ENCODE measurements around the gene EXOC3. TPM values are rescaled to one million over a fixed set of nuclear protein-coding genes. Genes with fewer than 3 reads are reported as not detected.

The EXOC3 gene
- total RNA-seq, 1 experiment from 2014 or later = 31.3 TPM

DNA sequence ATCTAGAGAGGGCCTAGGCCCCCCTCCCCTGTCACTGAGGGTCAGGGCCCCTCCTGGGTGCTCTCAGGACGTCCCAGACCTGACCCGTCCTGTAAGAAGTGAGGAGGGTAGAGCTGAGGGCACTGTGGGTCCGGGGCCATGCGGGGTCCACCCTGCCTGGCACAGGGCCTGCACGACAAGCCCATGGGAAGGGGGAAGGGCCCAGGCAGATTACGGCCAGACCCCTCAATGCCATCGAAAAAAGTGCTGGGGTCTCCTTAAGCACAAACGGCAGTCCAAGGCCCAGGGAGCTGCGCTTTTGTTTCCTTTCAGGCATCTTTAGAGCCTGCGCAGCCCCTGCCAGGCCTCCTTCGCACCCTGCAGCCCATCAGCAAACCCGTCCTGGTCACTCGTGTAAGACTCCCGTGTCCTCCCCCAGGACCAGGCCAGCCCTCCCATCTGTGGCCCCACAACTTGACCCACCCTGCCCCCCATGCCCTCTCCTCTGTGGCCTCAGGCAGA lies 4.4 kb upstream of the EXOC3 start:
- no TSS peak for BruUV-seq (replicated peaks)
- no peak overlapping the region for H3K27ac ChIP-seq (ENCODE audit: low read length)

GRCh38 chr5:439181-439580 lies 3.8 kb upstream of the EXOC3 start:
- H3K27ac ChIP-seq (ENCODE audit: low read length) = no peak overlapping the region
- no peak overlapping the region for H3K9ac ChIP-seq (ENCODE audit: low read length)
- H3K4me1 ChIP-seq (ENCODE audit: insufficient read depth, low read length) = peaks cover 8% of the 10 kb centered on the region
- peaks cover 23% of the 10 kb centered on the region for H3K79me2 ChIP-seq (ENCODE audit: low read length)
- intact Hi-C loops (cut with micrococcal nuclease) = no loop called here
- H2AFZ ChIP-seq (ENCODE audit: low read length) = no peak overlapping the region
- H4K20me1 ChIP-seq (ENCODE audit: low read length) = no peaks in the 10 kb centered on the region
- no peaks in the 10 kb centered on the region for H3K9me3 ChIP-seq (ENCODE audit: low read length)
- no peaks in the 10 kb centered on the region for H3F3A ChIP-seq (ENCODE audit: low read length, unreplicated experiment)
- no peak overlapping the region for H3K4me2 ChIP-seq (ENCODE audit: low read length)
- no peaks in the 10 kb centered on the region for H3K9me2 ChIP-seq (replicated peaks; ENCODE audit: low read length)
- H3K4me3 ChIP-seq (ENCODE audit: low read length) = no peak overlapping the region
- no peaks in the 10 kb centered on the region for H3K27me3 ChIP-seq (ENCODE audit: low read length)
- ChIA-PET CTCF (interaction anchor here (0.6 kb wide), 1 partner anchor 97 kb away, joined by 3 read pairs; no protein-coding TSS in a partner anchor), POLR2A (ENCODE audit: unreplicated experiment) (no interaction called here)
- H3K36me3 ChIP-seq (ENCODE audit: low read depth, low read length) = no peaks in the 10 kb centered on the region
- TF ChIP-seq EZH2 (IDR thresholded peaks at IDR 0.05; ENCODE audit: low read length, unreplicated experiment) (no peak), EZH2phosphoT487 (IDR thresholded peaks at IDR 0.05; ENCODE audit: borderline replicate concordance, low read length) (no peak)
- TF ChIP-seq, protein P1, sequence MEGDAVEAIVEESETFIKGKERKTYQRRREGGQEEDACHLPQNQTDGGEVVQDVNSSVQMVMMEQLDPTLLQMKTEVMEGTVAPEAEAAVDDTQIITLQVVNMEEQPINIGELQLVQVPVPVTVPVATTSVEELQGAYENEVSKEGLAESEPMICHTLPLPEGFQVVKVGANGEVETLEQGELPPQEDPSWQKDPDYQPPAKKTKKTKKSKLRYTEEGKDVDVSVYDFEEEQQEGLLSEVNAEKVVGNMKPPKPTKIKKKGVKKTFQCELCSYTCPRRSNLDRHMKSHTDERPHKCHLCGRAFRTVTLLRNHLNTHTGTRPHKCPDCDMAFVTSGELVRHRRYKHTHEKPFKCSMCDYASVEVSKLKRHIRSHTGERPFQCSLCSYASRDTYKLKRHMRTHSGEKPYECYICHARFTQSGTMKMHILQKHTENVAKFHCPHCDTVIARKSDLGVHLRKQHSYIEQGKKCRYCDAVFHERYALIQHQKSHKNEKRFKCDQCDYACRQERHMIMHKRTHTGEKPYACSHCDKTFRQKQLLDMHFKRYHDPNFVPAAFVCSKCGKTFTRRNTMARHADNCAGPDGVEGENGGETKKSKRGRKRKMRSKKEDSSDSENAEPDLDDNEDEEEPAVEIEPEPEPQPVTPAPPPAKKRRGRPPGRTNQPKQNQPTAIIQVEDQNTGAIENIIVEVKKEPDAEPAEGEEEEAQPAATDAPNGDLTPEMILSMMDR (conservative IDR thresholded peaks at IDR 0.05; ENCODE audit: low read depth, low read length) = no peak
- no peak for ATAC-seq
- no peak for DNase-seq
- BruUV-seq (replicated peaks) = no TSS peak

More for the DNA sequence above, 4.4 kb upstream of the EXOC3 start:
- Histone ChIP-seq H3K27me3 (ENCODE audit: low read length) (no peaks in the 10 kb centered on the region), H3K79me2 (ENCODE audit: low read length) (peaks cover 17% of the 10 kb centered on the region), H3K36me3 (ENCODE audit: low read depth, low read length) (no peaks in the 10 kb centered on the region), H3F3A (ENCODE audit: low read length, unreplicated experiment) (no peaks in the 10 kb centered on the region), H3K9me3 (ENCODE audit: low read length) (no peaks in the 10 kb centered on the region), H3K4me1 (ENCODE audit: insufficient read depth, low read length) (peaks cover 8% of the 10 kb centered on the region), H3K9ac (ENCODE audit: low read length) (no peak overlapping the region), H2AFZ (ENCODE audit: low read length) (no peak overlapping the region), H3K4me3 (ENCODE audit: low read length) (no peak overlapping the region), H3K4me2 (ENCODE audit: low read length) (no peak overlapping the region), H3K9me2 (replicated peaks; ENCODE audit: low read length) (no peaks in the 10 kb centered on the region), H4K20me1 (ENCODE audit: low read length) (no peaks in the 10 kb centered on the region)
- intact Hi-C loops (cut with micrococcal nuclease) = no loop called here
- DNase-seq (no peak), ATAC-seq (no peak)
- ChIA-PET POLR2A (ENCODE audit: unreplicated experiment) (no interaction called here), CTCF (no interaction called here)
- no peak for TF ChIP-seq EZH2 (IDR thresholded peaks at IDR 0.05; ENCODE audit: low read length, unreplicated experiment)
- TF ChIP-seq EZH2phosphoT487 (IDR thresholded peaks at IDR 0.05; ENCODE audit: borderline replicate concordance, low read length) = no peak
- TF ChIP-seq, protein P1 (conservative IDR thresholded peaks at IDR 0.05; ENCODE audit: low read depth, low read length) = no peak

GRCh38 chr5:439636-440035 lies 3.3 kb upstream of the EXOC3 start:
- Histone ChIP-seq H3K27me3 (ENCODE audit: low read length) (no peaks in the 10 kb centered on the region), H4K20me1 (ENCODE audit: low read length) (no peaks in the 10 kb centered on the region), H3K9me3 (ENCODE audit: low read length) (no peaks in the 10 kb centered on the region), H3K9me2 (replicated peaks; ENCODE audit: low read length) (no peaks in the 10 kb centered on the region), H3K9ac (ENCODE audit: low read length) (no peak overlapping the region), H3F3A (ENCODE audit: low read length, unreplicated experiment) (no peaks in the 10 kb centered on the region), H3K36me3 (ENCODE audit: low read depth, low read length) (no peaks in the 10 kb centered on the region), H3K79me2 (ENCODE audit: low read length) (peaks cover 28% of the 10 kb centered on the region), H3K4me3 (ENCODE audit: low read length) (no peak overlapping the region), H3K4me2 (ENCODE audit: low read length) (no peak overlapping the region), H3K4me1 (ENCODE audit: insufficient read depth, low read length) (peaks cover 12% of the 10 kb centered on the region), H2AFZ (ENCODE audit: low read length) (no peak overlapping the region), H3K27ac (ENCODE audit: low read length) (no peak overlapping the region)
- ChIA-PET POLR2A (ENCODE audit: unreplicated experiment) (no interaction called here), CTCF (interaction anchor here (0.6 kb wide), 1 partner anchor 97 kb away, joined by 3 read pairs; no protein-coding TSS in a partner anchor)
- BruUV-seq (replicated peaks) = no TSS peak
- DNase-seq = no peak
- TF ChIP-seq, protein P1 (conservative IDR thresholded peaks at IDR 0.05; ENCODE audit: low read depth, low read length) = no peak
- TF ChIP-seq EZH2 (IDR thresholded peaks at IDR 0.05; ENCODE audit: low read length, unreplicated experiment) (no peak), EZH2phosphoT487 (IDR thresholded peaks at IDR 0.05; ENCODE audit: borderline replicate concordance, low read length) (no peak)
- no peak for ATAC-seq
- intact Hi-C loops (cut with micrococcal nuclease) = loop anchor here (10.0 kb wide), 1 partner anchor 175 kb away; the partner anchor contains the start of gene CEP72
